Iris pigment epithelial cell (primary cell): Measurements from ENCODE around the gene TMCC1.
"Not testable (repeated sequence)": the region's sequence is repeated elsewhere in the genome, so short reads cannot be mapped to it uniquely, and the experiment has no call there.

Source experiments
- DNase-seq: peaks from one replicate; pipeline ENCODE4 v3.0.0-alpha.2; 2011; ENCODE audit warnings: low read depth

The TMCC1 gene

GRCh38 chr3:129648391-129648790 lies 245.1 kb downstream of the TMCC1 start:
- no peak for DNase-seq

GRCh38 chr3:129645286-129645685 lies 248.2 kb downstream of the TMCC1 start:
- DNase-seq, result no peak

GRCh38 chr3:129644836-129645235 lies 248.7 kb downstream of the TMCC1 start:
- no peak for DNase-seq

- DNase-seq, result not testable (repeated sequence)
Measured at GRCh38 chr3:129641567-129642260, 251.8 kb downstream of the TMCC1 start.

- not testable (repeated sequence) for DNase-seq
Measured at GRCh38 chr3:129640985-129641384, 252.5 kb downstream of the TMCC1 start.

GRCh38 chr3:129638481-129638880 lies 255.0 kb downstream of the TMCC1 start:
- no peak for DNase-seq

- DNase-seq, result no peak
Measured at GRCh38 chr3:129636082-129636481, 257.4 kb downstream of the TMCC1 start.

- no peak for DNase-seq
Measured at GRCh38 chr3:129635656-129636055, 257.9 kb downstream of the TMCC1 start.

GRCh38 chr3:129633751-129634481 lies 259.6 kb downstream of the TMCC1 start:
- no peak for DNase-seq

- DNase-seq, result no peak
Measured at GRCh38 chr3:129632977-129633376, 260.5 kb downstream of the TMCC1 start.

GRCh38 chr3:129632556-129632955 lies 261.0 kb downstream of the TMCC1 start:
- no peak for DNase-seq

- no peak for DNase-seq
Measured at GRCh38 chr3:129632056-129632455, 261.5 kb downstream of the TMCC1 start.

GRCh38 chr3:129629011-129629410 lies 264.5 kb downstream of the TMCC1 start:
- DNase-seq, result no peak

GRCh38 chr3:129628169-129628522 lies 265.4 kb downstream of the TMCC1 start:
- DNase-seq, result peak; percentile 80

- DNase-seq, result peak; percentile 87
Measured at GRCh38 chr3:129627350-129628168, 266.0 kb downstream of the TMCC1 start.

- peak; percentile 69 for DNase-seq
Measured at GRCh38 chr3:129626744-129627349, 266.7 kb downstream of the TMCC1 start.

- no peak for DNase-seq
Measured at GRCh38 chr3:129625072-129625874, 268.2 kb downstream of the TMCC1 start.

- DNase-seq, result no peak
Measured at GRCh38 chr3:129624347-129625071, 269.0 kb downstream of the TMCC1 start.

GRCh38 chr3:129623447-129624118 lies 269.9 kb downstream of the TMCC1 start:
- peak; percentile 45 for DNase-seq

- DNase-seq, result no peak
Measured at GRCh38 chr3:129622933-129623332, 270.6 kb downstream of the TMCC1 start.
